T follicular helper cell (primary cell): ENCODE measurements around the gene NKAIN1.
"Not testable (repeated sequence)": the region's sequence is repeated elsewhere in the genome, so short reads cannot be mapped to it uniquely, and the experiment has no call there.

Experiments used
- DNase-seq: peaks from one replicate; pipeline ENCODE4 v3.0.0-alpha.2; 2020; ENCODE audit warnings: low read depth

The NKAIN1 gene

GRCh38 chr1:31154000-31154631 is 85.6 kb downstream of the NKAIN1 start:
- DNase-seq = no peak

GRCh38 chr1:31153423-31153822 is 86.3 kb downstream of the NKAIN1 start:
- no peak for DNase-seq

- DNase-seq = no peak
Observed at GRCh38 chr1:31152181-31152795, 87.4 kb downstream of the NKAIN1 start.

- DNase-seq = no peak
Observed at GRCh38 chr1:31151402-31151801, 88.3 kb downstream of the NKAIN1 start.

- DNase-seq = no peak
Observed at GRCh38 chr1:31148409-31148808, 91.3 kb downstream of the NKAIN1 start.

GRCh38 chr1:31145648-31146047 is 94.0 kb downstream of the NKAIN1 start:
- DNase-seq = no peak

GRCh38 chr1:31144442-31144841 is 95.2 kb downstream of the NKAIN1 start:
- no peak for DNase-seq

- DNase-seq = no peak
Observed at GRCh38 chr1:31143455-31143854, 96.2 kb downstream of the NKAIN1 start.

GRCh38 chr1:31142406-31142805 is 97.3 kb downstream of the NKAIN1 start:
- no peak for DNase-seq

- DNase-seq = no peak
Observed at GRCh38 chr1:31140299-31140698, 99.4 kb downstream of the NKAIN1 start.

- not testable (repeated sequence) for DNase-seq
Observed at GRCh38 chr1:31138797-31139521, 100.7 kb downstream of the NKAIN1 start.

GRCh38 chr1:31137873-31138272 is 101.8 kb downstream of the NKAIN1 start:
- not testable (repeated sequence) for DNase-seq

GRCh38 chr1:31135973-31136600 is 103.6 kb downstream of the NKAIN1 start:
- no peak for DNase-seq

- DNase-seq = no peak
Observed at GRCh38 chr1:31133368-31133767, 106.3 kb downstream of the NKAIN1 start.
